ENCODE measurements around the gene SPA17.

- TF ChIP-seq CTCF (IDR thresholded peaks at IDR 0.05) (no peak), POLR2A (IDR thresholded peaks at IDR 0.05) (no peak)
These were observed 52.0 kb downstream of the SPA17 start for GRCh38 chr11:124725719-124726105.
